ENCODE results near the gene DPF3.

DPF3 gene

GRCh38 chr14:72839753-72840607 lies 53.9 kb downstream of the DPF3 start:
- DNase-seq (ENCODE audit: low read depth), result no peak

- no peak for DNase-seq (ENCODE audit: low read depth)
Observed at GRCh38 chr14:72839351-72839750, 54.5 kb downstream of the DPF3 start.

GRCh38 chr14:72836085-72836484 lies 57.8 kb downstream of the DPF3 start:
- DNase-seq (ENCODE audit: low read depth), result no peak

- DNase-seq (ENCODE audit: low read depth), result no peak
Observed at GRCh38 chr14:72833174-72833573, 60.7 kb downstream of the DPF3 start.

- no peak for DNase-seq (ENCODE audit: low read depth)
Observed at GRCh38 chr14:72830786-72831594, 62.9 kb downstream of the DPF3 start.

DNA sequence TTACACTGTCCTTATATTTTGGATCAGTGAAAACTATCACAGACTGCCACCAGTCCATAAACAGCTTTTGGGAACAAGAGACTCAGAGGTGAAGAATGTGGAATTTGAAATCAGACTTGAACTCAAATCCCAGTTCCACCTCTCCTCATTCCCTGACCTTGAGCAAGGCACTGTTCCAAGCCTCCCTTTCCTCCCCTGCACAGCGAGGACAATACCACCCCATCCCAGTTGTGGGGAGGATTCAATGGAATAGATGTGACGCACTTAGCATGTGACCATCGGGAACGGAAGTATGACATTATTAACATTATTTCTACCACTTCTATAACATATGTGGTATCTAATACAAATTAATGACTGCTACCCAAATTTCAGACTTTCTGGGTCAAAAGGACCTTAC lies 63.5 kb downstream of the DPF3 start:
- no peak for DNase-seq (ENCODE audit: low read depth)

- DNase-seq (ENCODE audit: low read depth), result no peak
Observed at GRCh38 chr14:72828604-72829003, 65.3 kb downstream of the DPF3 start.

DNA sequence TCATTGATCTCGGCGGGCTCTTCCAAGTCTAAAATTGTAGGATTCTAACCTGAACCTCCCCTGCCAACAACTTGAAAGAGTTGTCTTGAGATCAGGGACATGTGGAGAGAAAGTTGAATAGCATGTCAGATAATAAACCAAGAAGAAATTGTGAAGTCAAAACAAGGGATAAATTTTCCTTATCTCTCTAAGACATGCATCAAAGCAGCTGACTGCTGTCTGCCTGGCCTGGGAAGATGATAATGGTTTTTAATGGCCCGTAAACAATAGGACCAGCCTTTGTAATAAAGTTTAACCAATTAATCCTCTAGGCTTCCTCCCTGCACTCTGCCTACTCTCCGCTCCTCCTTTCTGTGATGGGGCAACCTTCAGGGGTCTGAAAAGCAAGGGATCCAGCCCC lies 67.9 kb downstream of the DPF3 start:
- no peak for DNase-seq (ENCODE audit: low read depth)

- no peak for DNase-seq (ENCODE audit: low read depth)
Observed at GRCh38 chr14:72825486-72825885, 68.4 kb downstream of the DPF3 start.

DNA sequence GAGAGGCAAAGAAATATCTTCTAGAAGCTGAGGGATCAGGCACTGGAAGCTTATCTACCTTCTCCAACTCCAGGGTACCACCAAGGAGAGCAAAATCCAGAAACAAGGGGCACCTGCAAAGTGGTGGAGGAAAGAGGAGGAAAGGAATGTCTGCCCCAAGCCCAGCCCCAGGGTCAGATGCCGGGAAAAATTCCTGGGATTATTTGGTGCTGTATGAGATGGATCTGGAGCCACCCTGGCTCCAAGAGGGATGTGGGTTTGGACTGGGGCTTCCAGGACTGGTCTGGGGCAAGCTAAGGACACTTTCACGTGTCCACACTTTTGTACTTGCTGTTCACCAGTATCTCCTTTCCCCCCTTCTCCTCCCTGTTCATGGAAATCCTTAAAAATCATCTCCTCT lies 69.8 kb downstream of the DPF3 start:
- DNase-seq (ENCODE audit: low read depth), result no peak

DNA sequence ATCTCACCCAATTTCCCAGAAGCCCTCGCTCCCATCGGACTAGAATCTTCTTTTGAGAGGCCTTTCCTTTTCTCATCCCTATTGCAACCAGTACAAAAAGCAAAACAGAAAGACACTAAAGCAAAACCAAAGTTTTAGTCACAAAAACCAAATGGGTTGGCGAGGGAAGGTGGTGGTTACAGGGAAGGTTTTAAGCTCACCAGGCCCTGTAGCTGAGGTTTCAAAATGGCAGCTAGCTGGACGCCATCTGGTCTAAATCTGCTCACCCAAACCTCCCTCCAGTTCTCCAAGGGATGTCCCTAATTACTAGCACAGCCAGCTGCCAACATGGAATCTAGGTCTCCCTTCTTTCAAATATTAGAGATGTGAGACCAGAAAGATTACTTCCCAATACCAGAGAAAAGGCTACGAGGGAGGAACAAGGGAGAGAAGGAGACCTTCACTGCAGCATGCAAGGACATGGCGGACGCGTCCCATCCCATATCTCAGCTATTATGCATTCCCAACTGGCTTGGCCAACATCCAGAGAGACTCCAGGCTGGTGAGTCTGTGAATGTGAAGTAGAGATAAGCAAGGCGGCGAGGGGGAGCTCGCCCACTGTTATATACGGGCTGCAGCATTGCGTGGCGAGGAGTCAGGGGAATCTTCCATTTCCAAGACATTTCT lies 70.8 kb downstream of the DPF3 start:
- DNase-seq (ENCODE audit: low read depth), result no peak

DNA sequence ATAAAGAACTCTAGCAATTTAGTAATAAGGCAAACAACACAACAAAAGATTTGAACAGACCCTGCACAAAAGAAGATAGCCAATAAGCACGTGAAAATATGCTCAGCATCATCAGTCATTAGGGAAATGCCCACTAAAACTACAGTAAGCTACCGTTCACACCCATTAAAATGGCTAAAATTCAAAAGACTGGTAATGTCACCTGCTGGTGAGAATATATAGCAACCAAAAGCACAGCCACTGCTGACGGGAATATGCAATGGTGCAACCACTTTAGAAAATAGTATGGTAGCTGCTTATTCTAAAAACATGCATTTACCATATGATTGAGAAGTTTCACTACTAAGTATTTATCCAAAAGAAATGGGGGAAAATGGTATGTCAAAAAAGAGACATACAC lies 74.9 kb downstream of the DPF3 start:
- DNase-seq (ENCODE audit: low read depth), result no peak

- DNase-seq (ENCODE audit: low read depth), result no peak
Observed at GRCh38 chr14:72816287-72816686, 77.6 kb downstream of the DPF3 start.

DNA sequence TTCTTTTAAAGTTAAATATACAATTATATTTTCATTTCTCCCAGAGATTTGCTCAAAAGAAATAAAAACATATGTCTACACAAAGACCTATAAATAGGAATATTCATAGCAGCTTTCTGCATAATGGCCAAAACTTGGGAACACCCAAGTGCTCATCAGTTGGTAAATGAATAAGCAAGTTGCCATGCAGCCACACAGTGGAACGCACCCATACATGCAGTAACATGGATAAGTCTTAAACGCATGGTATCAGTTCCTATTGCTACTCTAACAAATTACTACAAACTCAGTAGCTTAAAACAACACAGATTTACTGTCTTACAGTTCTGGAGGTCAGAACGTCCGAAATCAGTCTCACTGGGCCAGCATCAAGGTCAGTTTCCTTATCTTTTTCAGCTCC lies 78.5 kb downstream of the DPF3 start:
- no peak for DNase-seq (ENCODE audit: low read depth)

DNA sequence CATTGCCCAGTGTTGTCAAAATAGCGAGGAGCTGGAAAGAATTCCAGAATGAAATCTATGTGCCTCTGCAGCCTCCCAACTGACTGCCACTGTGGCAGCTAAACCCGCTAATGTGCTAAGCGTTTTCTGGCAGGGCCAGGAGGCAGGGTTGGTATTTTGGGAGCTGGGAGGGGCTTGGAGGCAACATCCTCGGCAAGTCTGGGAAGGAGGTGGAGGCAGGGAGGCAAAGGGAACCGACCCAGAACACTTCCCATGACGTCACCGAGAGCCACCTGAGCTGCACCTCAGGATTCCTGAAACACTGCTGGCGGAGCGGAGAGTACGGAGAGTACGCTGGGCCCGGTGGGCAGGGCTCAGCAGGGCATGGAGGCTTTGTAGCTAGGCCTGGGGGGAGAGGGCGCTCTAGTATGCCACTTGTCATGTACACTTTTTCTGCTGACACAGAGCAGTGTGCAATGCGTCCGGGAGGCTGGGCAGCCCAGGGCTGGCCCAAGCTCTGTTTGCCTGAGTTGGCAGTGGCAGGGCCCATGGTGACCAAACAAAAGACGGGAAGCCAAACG lies 81.5 kb downstream of the DPF3 start:
- DNase-seq (ENCODE audit: low read depth), result no peak

- no peak for DNase-seq (ENCODE audit: low read depth)
Observed at GRCh38 chr14:72810201-72810600, 83.7 kb downstream of the DPF3 start.

- no peak for DNase-seq (ENCODE audit: low read depth)
Observed at GRCh38 chr14:72809063-72809462, 84.8 kb downstream of the DPF3 start.

DNA sequence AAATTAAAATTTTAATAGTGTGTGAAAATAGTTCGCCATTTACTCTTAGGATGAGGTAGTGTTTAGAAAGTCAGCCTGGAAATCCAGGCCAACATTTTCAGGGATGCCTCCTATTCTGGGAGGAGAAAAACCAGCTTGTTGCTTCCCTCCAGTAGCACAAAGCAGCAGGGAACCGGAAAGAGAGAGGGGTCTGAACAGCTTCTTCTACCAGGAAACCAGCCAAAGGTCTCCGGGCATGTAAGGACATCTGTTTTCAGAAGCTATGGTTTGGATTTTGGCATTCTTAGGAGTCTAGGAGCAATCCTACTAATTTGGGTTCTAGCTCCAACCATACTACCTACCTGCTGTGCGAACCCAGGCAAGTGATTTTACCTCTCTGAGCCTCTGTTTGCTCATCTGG lies 85.3 kb downstream of the DPF3 start:
- DNase-seq (ENCODE audit: low read depth), result no peak

- no peak for DNase-seq (ENCODE audit: low read depth)
Observed at GRCh38 chr14:72802588-72802946, 91.3 kb downstream of the DPF3 start.

DNA sequence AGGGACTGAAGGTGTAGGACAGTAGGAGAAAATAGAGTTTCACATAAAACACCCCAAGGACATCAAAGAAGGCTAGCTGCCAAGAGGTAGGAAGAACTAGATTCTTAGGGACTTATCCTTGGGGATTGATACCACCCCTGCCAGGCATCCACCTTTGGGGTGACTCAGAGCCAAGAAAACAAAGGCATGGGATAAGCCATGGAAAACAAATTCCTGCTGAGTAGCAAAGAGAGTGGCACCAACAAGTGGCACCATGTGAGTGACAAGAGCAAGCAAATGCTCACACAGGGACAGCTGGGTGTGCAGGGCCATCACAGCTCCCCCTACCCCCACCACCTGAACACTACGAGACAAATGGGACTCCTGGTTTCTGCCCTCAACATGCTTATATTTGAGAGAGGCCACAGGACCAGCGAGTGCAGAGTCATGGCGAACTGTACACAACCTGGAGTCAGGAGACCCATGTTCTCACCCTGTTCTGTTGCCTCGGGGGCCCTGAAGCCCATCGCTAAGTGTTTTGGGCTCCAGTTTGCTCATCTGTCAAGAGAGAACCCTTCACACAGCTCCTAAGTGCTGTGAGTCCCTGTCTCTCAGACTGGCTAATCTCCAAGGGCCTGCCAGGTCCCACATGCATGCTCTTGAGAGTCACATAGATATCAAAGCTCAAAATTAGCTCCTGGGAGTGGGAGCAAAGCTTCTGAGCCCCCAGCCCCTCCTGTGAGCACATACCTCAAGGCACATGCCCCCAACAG lies 91.9 kb downstream of the DPF3 start:
- peak; percentile 42 for DNase-seq (ENCODE audit: low read depth)

GRCh38 chr14:72801381-72801812 lies 92.5 kb downstream of the DPF3 start:
- peak; percentile 96 for DNase-seq (ENCODE audit: low read depth)

- DNase-seq (ENCODE audit: low read depth), result no peak
Observed at GRCh38 chr14:72800848-72801370, 93.0 kb downstream of the DPF3 start.

All from ELR (cell line).